Transverse colon (tissue), 4 donors: ENCODE measurements around the gene SHROOM3.

ENCODE experiments used
- CTCF ChIP-seq, 5 experiments: fragments of 200-600 bp in 3 of 5; fragments of 450-650 bp in 2 of 5; sonication (generic) in 3 of 5; IDR thresholded peaks; 1 replicate in 2 of 5; 2 replicates in 3 of 5; pipeline ENCODE4 v1.5.1; 2016 to 2017; ENCODE audit warnings: antibody characterized with exemption in 5 of 5, inconsistent platforms in 3 of 5, mild to moderate bottlenecking in 2 of 5, moderate library complexity in 1 of 5
- EP300 ChIP-seq: sonication (generic); formaldehyde crosslinking; IDR thresholded peaks from one replicate; pipeline ENCODE4 v1.6.1; 2017; ENCODE audit warnings: antibody characterized with exemption, low read depth
- POLR2A ChIP-seq: fragments of 450-650 bp; IDR thresholded peaks from one replicate; pipeline ENCODE4 v1.6.1; 2016; ENCODE audit warnings: antibody characterized with exemption, mild to moderate bottlenecking, moderate library complexity
- POLR2AphosphoS5 ChIP-seq, 3 donors: sonication (generic); formaldehyde crosslinking; IDR thresholded peaks; one replicate each; pipeline ENCODE4 v1.6.1; 2016; ENCODE audit warnings: antibody characterized with exemption in 3 of 3

- no peak for TF ChIP-seq CTCF (IDR thresholded peaks at IDR 0.05)
- no peak for TF ChIP-seq POLR2AphosphoS5 (IDR thresholded peaks at IDR 0.05)
- no peak for TF ChIP-seq EP300
- no peak for TF ChIP-seq POLR2A
These were observed 291.1 kb downstream of the SHROOM3 start for GRCh38 chr4:76726176-76726575.
